GM12873 (cell line): Measurements from ENCODE around the gene LHCGR.

ENCODE experiments used
- TF ChIP-seq, protein P1 (sequence below): IDR thresholded peaks from 2 replicates; pipeline ENCODE4 v1.5.1; 2012; ENCODE audit warnings: low read depth, mild to moderate bottlenecking, moderate library complexity, low read length, control low read depth; ENCODE audit not compliant: insufficient read depth; ENCODE audit errors: missing control alignments

Gene LHCGR

GRCh38 chr2:48717846-48718245, 37.7 kb downstream of the LHCGR start:
- TF ChIP-seq, protein P1, sequence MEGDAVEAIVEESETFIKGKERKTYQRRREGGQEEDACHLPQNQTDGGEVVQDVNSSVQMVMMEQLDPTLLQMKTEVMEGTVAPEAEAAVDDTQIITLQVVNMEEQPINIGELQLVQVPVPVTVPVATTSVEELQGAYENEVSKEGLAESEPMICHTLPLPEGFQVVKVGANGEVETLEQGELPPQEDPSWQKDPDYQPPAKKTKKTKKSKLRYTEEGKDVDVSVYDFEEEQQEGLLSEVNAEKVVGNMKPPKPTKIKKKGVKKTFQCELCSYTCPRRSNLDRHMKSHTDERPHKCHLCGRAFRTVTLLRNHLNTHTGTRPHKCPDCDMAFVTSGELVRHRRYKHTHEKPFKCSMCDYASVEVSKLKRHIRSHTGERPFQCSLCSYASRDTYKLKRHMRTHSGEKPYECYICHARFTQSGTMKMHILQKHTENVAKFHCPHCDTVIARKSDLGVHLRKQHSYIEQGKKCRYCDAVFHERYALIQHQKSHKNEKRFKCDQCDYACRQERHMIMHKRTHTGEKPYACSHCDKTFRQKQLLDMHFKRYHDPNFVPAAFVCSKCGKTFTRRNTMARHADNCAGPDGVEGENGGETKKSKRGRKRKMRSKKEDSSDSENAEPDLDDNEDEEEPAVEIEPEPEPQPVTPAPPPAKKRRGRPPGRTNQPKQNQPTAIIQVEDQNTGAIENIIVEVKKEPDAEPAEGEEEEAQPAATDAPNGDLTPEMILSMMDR: no peak

- TF ChIP-seq, protein P1: no peak
These were observed 39.6 kb downstream of the LHCGR start for GRCh38 chr2:48715956-48716355.

DNA sequence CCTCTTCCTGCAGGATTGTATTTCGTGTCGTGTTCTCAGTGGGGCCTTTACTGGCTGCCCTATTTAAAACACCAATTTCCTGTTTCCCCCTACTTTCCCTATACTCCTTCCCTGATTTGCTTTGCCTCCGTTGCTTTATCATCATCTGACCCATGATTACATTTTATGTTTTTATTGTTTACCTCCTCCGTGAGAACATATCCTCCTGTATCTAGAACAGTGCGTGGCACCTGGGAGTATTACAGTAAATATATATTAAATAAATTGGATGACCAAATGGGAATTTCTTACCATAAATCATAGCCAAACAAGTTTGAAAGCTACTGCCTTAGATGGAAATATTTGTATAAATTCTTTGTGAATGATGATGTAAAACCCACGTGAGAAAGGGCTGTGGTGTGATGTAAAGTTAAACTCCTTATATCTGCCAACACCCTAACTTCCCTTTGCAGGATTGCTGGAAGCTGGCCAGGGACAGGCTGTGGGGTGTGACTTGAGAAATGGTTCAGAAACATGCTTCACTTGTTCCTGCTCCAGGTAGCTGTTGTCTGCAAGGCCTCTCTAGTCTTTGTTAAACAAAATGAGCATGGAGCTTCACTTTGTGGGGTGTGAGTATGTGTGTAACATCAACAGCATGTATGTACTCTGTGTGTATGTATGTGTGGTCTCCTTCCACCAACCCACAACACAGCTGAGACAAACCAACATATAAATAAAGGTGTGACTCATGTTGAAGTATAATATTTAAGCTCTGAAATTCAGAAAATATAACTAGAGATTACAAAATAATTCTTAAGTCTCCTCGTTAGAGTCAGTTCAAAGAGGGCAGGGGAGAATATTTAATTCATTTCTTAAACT, 40.3 kb downstream of the LHCGR start:
- TF ChIP-seq, protein P1: no peak

DNA sequence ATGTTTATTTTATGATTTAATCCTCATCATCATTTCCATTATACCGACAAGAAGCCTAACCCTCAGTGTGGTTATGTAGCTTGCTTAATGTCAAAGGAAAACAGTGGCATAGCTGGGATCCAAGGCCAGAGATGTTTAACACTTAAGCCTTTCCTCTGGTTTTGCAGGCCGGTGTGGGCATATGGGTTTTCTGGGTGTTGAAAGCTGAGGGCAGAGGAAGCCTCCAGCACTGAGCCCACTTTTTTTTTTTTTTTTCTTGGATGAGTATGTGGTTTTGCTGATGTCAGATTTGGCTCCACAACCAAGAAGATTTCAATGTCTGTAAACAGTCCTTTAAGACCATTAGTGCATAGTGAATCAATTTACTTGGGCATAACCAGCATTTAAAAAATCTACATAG, 41.3 kb downstream of the LHCGR start:
- TF ChIP-seq, protein P1: no peak

- TF ChIP-seq, protein P1: no peak
These were observed 41.9 kb downstream of the LHCGR start for GRCh38 chr2:48713647-48714046.

DNA sequence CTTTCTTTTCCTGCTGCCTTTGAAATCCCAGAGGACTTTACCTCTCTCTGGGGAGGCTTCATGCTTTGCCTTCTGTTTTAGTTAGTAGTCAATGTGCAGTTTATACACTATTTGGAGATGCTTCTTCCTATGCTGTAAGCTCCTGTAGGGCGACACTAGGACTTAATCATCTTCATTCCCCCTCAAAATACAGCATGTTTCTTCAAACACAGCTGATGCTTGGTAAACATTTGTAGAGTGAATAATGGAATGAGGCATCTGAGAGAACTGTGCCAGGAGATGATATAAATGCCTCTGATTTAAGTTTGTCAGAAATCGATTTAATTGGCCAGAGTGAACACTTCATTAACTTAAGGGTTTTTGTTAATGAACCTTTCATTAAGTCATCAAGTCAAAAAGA, 43.4 kb downstream of the LHCGR start:
- TF ChIP-seq, protein P1: no peak

DNA sequence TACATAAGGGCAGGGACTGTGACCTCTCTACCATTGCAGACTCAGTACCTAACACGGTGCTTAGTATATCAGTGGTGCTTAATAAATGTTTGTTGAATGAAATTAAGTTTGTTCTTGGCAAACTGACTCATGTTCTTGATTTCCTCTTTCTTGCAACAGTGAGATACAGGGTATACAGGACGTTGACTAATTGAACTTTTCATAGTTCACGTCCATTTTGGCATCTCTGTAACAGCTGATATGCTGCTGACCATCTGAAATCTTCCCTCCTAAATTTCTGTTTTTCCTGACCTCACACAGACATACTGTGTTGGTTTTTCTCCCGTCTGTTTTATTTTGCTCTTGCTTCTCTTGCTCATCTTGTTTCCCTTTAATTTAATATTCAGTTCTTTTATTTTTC, 44.2 kb downstream of the LHCGR start:
- TF ChIP-seq, protein P1: no peak
